Activated T-cell treated with anti-CD3 and anti-CD28 coated beads, Interleukin-2, amount 50 U/mL, for 72 hours (primary cell): ENCODE results near the gene TBPL1. TPM values are rescaled to one million over a fixed set of nuclear protein-coding genes. Genes with fewer than 3 reads are reported as not detected.
A peak's percentile ranks its signal among the peaks of the same experiment; 100 is the strongest.

Experiments
- ATAC-seq, 2 donors: fragments of 150-1000 bp; cut with Tn5 transposase; replicated peaks in 1 of 2; 2 replicates each; pipeline ENCODE4 v1.10.0; 2021; ENCODE audit warnings: moderate library complexity in 2 of 2, mild to moderate bottlenecking in 1 of 2
- DNase-seq, 2 donors: peaks; one replicate each; pipeline ENCODE4 v3.0.0; 2021 to 2022; ENCODE audit warnings: mixed read lengths in 1 of 2
- H3K27ac Mint-ChIP-seq: one replicate; pipeline ENCODE4 v1.8.0; 2022; ENCODE audit warnings: mild to moderate bottlenecking, moderate library complexity, mixed read lengths
- H3K27me3 Mint-ChIP-seq: one replicate; pipeline ENCODE4 v1.8.0; 2022; ENCODE audit warnings: low read depth, mixed read lengths
- H3K36me3 Mint-ChIP-seq, 2 donors: one replicate each; pipeline ENCODE4 v1.8.0; 2022; ENCODE audit warnings: mixed read lengths in 2 of 2, mild to moderate bottlenecking in 1 of 2; ENCODE audit not compliant: insufficient read depth in 2 of 2
- H3K4me1 Mint-ChIP-seq: one replicate; pipeline ENCODE4 v1.8.0; 2022; ENCODE audit warnings: low read depth, mixed read lengths
- H3K4me3 Mint-ChIP-seq, 2 donors: one replicate each; pipeline ENCODE4 v1.8.0; 2022; ENCODE audit warnings: mild to moderate bottlenecking in 2 of 2, mixed read lengths in 2 of 2, moderate library complexity in 2 of 2
- H3K9me3 Mint-ChIP-seq, 2 donors: one replicate each; pipeline ENCODE4 v1.8.0; 2022; ENCODE audit warnings: mixed read lengths in 2 of 2
- total RNA-seq, 2 donors: library from RNA; stranded (reverse); gene quantifications; one replicate each; pipeline ENCODE4 v1.2.3, GENCODE V29; 2022

TBPL1 gene
- total RNA-seq, 2 donors from 2014 or later: 32.9 to 34.7 TPM

DNA sequence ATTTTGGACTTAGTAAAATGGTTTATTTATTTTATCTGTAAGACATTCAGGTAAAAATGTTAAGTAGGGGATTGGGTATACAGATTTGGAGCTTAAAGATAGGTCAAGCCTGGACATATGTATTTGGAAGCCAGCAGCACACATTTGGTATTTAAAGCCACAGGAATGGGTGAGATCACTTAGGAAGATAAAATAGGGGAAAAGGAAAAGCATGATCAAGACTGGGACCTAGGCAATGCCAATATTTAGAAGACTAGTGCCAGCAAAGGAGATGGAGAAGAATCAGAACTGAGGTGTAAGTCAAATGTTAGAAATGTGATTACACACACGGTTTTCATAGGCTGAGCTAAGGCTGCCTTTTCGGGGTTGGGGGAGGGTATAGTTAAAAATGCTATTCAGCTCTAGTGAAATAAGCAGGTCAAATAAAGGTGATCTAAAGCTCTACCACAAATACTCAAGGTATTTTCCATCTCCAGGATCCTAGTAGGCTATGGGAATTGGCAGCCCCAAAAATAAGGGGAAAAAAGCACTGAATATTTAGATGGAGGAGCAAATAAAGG is 78.8 kb downstream of the TBPL1 start:
- H3K27ac Mint-ChIP-seq: no peak overlapping the region
- peaks cover 19% of the 10 kb centered on the region for H3K4me1 Mint-ChIP-seq
- H3K4me3 Mint-ChIP-seq: no peak overlapping the region
- H3K9me3 Mint-ChIP-seq: no peaks in the 10 kb centered on the region
- no peak for ATAC-seq
- H3K36me3 Mint-ChIP-seq: no peaks in the 10 kb centered on the region
- H3K27me3 Mint-ChIP-seq: no peaks in the 10 kb centered on the region
- DNase-seq: no peak

DNA sequence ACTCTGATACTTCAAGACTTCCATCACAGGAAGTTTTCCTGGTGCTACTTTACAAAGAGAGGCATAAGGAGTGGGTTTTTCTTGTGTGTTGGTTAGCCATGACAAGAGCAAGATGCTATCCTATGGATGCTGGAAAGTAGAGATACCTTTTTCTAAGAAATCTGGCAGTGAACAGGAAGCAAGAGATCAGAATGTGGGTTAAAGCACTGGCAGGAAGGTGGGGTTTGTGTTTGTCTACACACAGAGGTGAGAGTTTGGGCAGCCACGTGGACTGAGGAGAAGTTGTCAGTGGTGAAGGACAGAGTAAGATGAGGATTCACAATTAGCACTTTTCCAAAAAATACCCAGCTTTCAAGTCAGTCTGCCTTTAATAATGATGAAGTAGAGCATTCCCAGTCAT is 81.5 kb downstream of the TBPL1 start:
- no peak overlapping the region for H3K4me3 Mint-ChIP-seq
- peaks cover 26% of the 10 kb centered on the region for H3K4me1 Mint-ChIP-seq
- no peaks in the 10 kb centered on the region for H3K36me3 Mint-ChIP-seq
- no peak overlapping the region for H3K27ac Mint-ChIP-seq
- H3K9me3 Mint-ChIP-seq: no peaks in the 10 kb centered on the region
- no peak for ATAC-seq
- H3K27me3 Mint-ChIP-seq: no peaks in the 10 kb centered on the region
- DNase-seq: no peak

DNA sequence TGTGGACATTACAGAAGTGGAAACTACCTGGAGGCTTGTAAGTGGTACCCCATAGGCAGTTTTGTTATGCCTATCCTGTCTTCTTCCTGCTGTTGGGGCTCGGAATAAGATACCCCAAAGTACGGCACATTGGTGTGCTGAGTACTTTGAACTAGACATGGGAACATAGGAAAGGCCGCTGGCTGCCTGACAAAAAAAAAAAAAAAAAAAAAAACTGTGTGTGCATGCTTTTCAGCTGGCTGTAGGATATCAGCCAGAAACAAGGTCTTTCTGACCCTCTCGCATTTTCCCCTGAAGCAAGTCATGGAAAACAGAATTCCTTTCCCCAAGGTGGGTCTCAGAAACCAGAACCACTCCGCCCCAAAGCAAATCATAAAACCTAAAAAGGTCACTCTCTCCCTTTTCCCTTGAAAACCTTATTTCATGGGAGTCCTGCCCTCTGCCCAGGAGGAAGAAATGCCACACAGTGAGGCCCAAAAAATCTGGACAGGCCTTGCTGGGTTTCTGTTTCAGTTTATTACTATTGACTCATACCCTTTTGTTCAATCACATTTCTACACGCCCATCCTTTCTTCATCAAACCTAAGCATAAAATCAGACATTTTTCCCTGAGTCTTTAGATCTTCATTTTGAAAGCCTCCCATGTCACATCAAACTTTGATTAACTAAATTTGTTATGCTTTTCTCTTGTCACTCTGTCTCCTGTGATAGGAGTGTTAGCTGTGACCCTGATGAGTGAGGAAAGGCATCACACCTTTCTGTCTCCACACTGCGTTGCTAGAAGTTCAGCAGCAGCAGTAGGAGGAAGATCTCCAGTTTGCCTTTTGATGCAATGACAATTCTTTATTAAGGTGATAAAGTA is 82.2 kb downstream of the TBPL1 start:
- ATAC-seq: peak in 1 of 2 donors; percentile 34
- DNase-seq: no peak
- Mint-ChIP-seq H3K9me3 (no peaks in the 10 kb centered on the region), H3K27ac (no peak overlapping the region), H3K4me1 (peaks cover 26% of the 10 kb centered on the region), H3K4me3 (no peak overlapping the region), H3K27me3 (no peaks in the 10 kb centered on the region), H3K36me3 (no peaks in the 10 kb centered on the region)

DNA sequence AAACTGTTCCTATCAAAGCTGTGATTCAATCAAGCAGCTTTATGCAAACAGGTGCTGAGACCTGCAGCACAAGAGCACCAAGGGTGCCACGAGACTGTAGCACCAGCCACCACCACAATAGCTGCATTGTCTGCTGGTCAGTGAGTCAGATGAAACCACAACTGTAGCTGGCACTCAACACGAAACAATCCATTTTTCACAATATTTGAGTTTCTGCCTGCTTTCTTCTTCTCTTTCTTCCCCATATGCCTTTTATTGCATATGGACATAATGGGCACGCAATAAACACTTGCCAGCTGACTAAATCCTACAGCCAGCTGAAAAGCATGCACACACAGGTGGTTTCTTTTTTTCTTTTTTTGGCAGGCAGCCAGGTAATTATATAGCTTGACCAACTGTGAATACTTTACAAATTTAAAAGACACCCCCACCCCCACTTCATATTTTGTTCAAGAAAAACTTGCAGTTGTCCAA is 82.8 kb downstream of the TBPL1 start:
- Mint-ChIP-seq H3K27ac (no peak overlapping the region), H3K4me1 (peaks cover 26% of the 10 kb centered on the region), H3K4me3 (no peak overlapping the region), H3K27me3 (no peaks in the 10 kb centered on the region), H3K36me3 (no peaks in the 10 kb centered on the region), H3K9me3 (no peaks in the 10 kb centered on the region)
- ATAC-seq (peak; percentile 71 to 75), DNase-seq (peak; percentile 8 to 24)

DNA sequence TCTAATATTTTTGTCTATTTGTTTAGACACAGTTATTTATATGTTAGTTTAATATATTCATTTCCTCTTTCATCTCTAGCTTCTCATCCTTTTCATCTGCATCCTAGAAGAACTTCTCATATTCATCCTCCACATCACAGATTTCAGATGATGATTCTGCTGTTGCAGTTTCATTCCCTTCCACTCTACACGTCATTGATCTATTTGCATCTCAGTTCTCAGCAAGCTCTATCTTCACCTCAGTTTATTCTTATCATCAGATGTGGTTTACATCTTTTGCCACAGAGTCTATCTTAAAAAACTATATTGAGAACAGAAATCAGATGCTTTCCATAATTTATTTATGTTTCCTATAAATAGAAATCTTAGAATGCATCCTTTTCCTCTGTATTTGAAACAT is 86.1 kb downstream of the TBPL1 start:
- Mint-ChIP-seq H3K27me3 (peaks cover 8% of the 10 kb centered on the region), H3K4me1 (peaks cover 26% of the 10 kb centered on the region), H3K27ac (no peak overlapping the region), H3K4me3 (no peak overlapping the region), H3K36me3 (peaks cover 2 to 5% of the 10 kb centered on the region in 2 donors), H3K9me3 (no peaks in the 10 kb centered on the region)
- no peak for ATAC-seq
- no peak for DNase-seq

Other genes with a start within 250 kb of the TBPL1 start
- not detected for gene TCF21, start 64.1 kb upstream of the TBPL1 start, total RNA-seq
- under 1 TPM; 0.09 to 0.24 TPM for gene SLC2A12, start 99.4 kb downstream of the TBPL1 start, total RNA-seq